ENCODE data around the gene POLK. TPM values are rescaled to one million over a fixed set of nuclear protein-coding genes. Genes with fewer than 3 reads are reported as not detected.
A peak's percentile ranks its signal among the peaks of the same experiment; 100 is the strongest.
"Not testable (repeated sequence)": the region's sequence is repeated elsewhere in the genome, so short reads cannot be mapped to it uniquely, and the experiment has no call there.

The POLK gene
- total RNA-seq, 2 donors from 2014 or later: 28.7 to 44.4 TPM

DNA sequence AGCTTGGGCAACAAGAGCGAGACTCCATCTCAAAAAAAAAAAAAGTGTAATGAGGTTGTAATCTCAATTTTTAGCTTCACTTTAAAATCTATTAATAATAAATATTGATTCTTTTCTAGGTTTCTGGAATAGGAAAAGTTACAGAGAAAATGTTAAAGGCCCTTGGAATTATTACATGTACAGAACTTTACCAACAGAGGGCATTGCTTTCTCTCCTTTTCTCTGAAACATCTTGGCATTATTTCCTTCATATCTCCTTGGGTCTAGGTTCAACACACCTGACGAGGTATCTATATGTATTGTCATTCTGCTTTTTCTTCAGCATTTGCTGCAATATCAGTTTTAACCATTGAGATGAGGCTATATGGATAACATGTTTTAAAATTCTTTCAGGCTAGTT, 73.0 kb downstream of the POLK start:
- Mint-ChIP-seq H3K27ac (no peak overlapping the region), H3K9me3 (no peaks in the 10 kb centered on the region), H3K36me3 (ENCODE audit: low read depth) (peaks cover 79% of the 10 kb centered on the region), H3K4me1 (no peaks in the 10 kb centered on the region), H3K27me3 (no peaks in the 10 kb centered on the region), H3K4me3 (no peak overlapping the region)
- no peak for ATAC-seq (replicated peaks)

DNA sequence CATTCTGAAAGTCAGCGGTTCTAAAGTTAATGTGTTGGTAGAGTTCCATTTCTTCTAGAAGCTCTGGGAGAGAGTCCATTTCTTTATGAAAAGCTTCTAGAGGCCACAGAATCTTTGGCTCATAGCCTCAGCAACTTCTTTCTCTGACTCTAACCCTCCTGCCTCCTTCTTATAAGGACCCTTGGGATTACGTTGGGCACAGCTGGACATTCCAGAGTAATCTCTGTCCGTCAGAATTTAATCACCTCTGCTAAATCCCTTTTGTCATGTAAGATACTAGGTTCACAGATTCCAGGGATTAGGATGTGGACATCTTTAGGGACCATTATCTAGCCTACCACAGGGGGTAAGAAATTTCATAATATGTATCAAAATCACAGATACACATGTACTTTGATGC, 77.0 kb downstream of the POLK start:
- no peaks in the 10 kb centered on the region for H3K9me3 Mint-ChIP-seq
- no peak overlapping the region for H3K4me3 Mint-ChIP-seq
- no peak for ATAC-seq (replicated peaks)
- no peak overlapping the region for H3K27ac Mint-ChIP-seq
- no peaks in the 10 kb centered on the region for H3K27me3 Mint-ChIP-seq
- H3K4me1 Mint-ChIP-seq: no peaks in the 10 kb centered on the region
- H3K36me3 Mint-ChIP-seq (ENCODE audit: low read depth): peaks cover 93% of the 10 kb centered on the region

DNA sequence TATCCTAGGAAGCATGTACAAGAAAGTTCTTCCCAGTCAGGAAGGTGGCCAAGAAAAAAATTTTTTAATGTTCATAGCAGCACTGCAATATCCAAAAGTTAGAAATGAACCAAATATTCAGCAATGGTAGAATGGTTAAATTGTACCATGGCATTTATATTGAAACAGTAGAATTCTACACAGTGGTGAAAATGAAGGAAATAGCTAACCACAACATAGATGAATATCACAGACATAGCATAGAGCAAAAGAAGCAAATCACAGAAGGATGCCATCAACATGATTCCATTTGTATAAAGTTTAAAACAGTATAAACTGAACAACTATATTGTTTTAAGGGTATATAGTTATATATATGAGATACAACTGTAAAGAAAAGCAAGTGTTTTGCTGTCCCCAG, 88.8 kb downstream of the POLK start:
- H3K9me3 Mint-ChIP-seq: no peaks in the 10 kb centered on the region
- H3K36me3 Mint-ChIP-seq (ENCODE audit: low read depth): peaks cover 68% of the 10 kb centered on the region
- H3K27me3 Mint-ChIP-seq: no peaks in the 10 kb centered on the region
- ATAC-seq (replicated peaks): no peak
- peaks cover 9% of the 10 kb centered on the region for H3K4me1 Mint-ChIP-seq
- H3K27ac Mint-ChIP-seq: no peak overlapping the region
- no peak overlapping the region for H3K4me3 Mint-ChIP-seq

- Mint-ChIP-seq H3K36me3 (ENCODE audit: low read depth) (peaks cover 59% of the 10 kb centered on the region), H3K4me1 (peaks cover 9% of the 10 kb centered on the region), H3K4me3 (no peak overlapping the region), H3K27ac (no peak overlapping the region), H3K27me3 (no peaks in the 10 kb centered on the region), H3K9me3 (no peaks in the 10 kb centered on the region)
- no peak for ATAC-seq (replicated peaks)
These were observed 89.9 kb downstream of the POLK start for GRCh38 chr5:75601567-75601966.

GRCh38 chr5:75601996-75602395, 90.3 kb downstream of the POLK start:
- H3K36me3 Mint-ChIP-seq (ENCODE audit: low read depth): peaks cover 59% of the 10 kb centered on the region
- ATAC-seq (replicated peaks): no peak
- no peak overlapping the region for H3K4me3 Mint-ChIP-seq
- H3K27me3 Mint-ChIP-seq: no peaks in the 10 kb centered on the region
- H3K4me1 Mint-ChIP-seq: peaks cover 9% of the 10 kb centered on the region
- H3K9me3 Mint-ChIP-seq: no peaks in the 10 kb centered on the region
- H3K27ac Mint-ChIP-seq: no peak overlapping the region

DNA sequence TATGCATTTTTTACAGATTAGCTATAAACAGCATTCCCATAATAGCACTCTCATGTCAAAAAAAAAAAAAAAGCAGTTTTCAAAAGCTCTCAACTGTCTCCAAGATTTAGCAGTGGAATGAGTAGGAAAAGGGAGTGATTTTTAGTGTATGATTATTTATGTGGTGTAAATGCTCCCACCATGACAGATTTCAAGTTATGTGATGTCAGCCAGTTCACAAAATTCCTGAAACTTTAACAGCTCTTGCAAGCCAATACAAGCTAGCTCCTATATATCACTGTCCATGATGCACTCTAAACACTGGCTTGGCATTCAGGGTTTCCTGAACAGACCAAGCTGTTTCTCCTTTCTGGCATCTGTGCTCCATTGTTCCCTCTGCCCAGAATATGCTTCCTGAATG, 91.7 kb downstream of the POLK start:
- no peak for ATAC-seq (replicated peaks)
- Mint-ChIP-seq H3K4me1 (peaks cover 9% of the 10 kb centered on the region), H3K27me3 (no peaks in the 10 kb centered on the region), H3K4me3 (no peak overlapping the region), H3K36me3 (ENCODE audit: low read depth) (peaks cover 57% of the 10 kb centered on the region), H3K9me3 (no peaks in the 10 kb centered on the region), H3K27ac (no peak overlapping the region)

- Mint-ChIP-seq H3K27ac (no peak overlapping the region), H3K4me3 (no peak overlapping the region), H3K4me1 (peaks cover 9% of the 10 kb centered on the region), H3K9me3 (no peaks in the 10 kb centered on the region), H3K36me3 (ENCODE audit: low read depth) (peaks cover 61% of the 10 kb centered on the region), H3K27me3 (no peaks in the 10 kb centered on the region)
- ATAC-seq (replicated peaks): no peak
These were observed 92.1 kb downstream of the POLK start for GRCh38 chr5:75603821-75604220.

DNA sequence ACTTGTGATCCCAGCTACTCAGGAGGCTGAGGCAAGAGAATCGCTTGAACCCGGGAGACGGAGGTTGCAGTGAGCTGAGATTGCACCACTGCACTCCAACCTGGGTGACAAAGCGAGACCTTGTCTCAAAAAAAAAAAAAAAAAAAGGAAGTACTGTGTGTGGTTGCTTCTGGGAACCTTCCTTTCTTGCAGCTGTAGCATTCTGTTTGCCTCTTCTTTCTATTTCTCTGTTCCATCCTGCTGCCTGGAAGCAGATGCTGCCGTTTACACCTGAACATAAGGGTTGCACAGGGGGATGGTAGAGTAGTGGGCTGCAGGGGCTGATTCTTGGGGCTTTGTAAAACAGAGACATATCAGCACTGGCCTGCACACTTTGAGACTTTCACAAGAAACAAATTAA, 95.7 kb downstream of the POLK start:
- H3K4me1 Mint-ChIP-seq; H3K9me3 Mint-ChIP-seq; ATAC-seq (replicated peaks); H3K27ac Mint-ChIP-seq; H3K27me3 Mint-ChIP-seq; H3K4me3 Mint-ChIP-seq: not testable (repeated sequence)
- peaks cover 47% of the 10 kb centered on the region for H3K36me3 Mint-ChIP-seq (ENCODE audit: low read depth)

GRCh38 chr5:75608870-75609269, 97.2 kb downstream of the POLK start:
- H3K27me3 Mint-ChIP-seq: peaks cover 7% of the 10 kb centered on the region
- peaks cover 2% of the 10 kb centered on the region for H3K4me1 Mint-ChIP-seq
- H3K36me3 Mint-ChIP-seq (ENCODE audit: low read depth): peaks cover 32% of the 10 kb centered on the region
- ATAC-seq (replicated peaks): no peak
- H3K27ac Mint-ChIP-seq: no peak overlapping the region
- no peak overlapping the region for H3K4me3 Mint-ChIP-seq
- no peaks in the 10 kb centered on the region for H3K9me3 Mint-ChIP-seq

DNA sequence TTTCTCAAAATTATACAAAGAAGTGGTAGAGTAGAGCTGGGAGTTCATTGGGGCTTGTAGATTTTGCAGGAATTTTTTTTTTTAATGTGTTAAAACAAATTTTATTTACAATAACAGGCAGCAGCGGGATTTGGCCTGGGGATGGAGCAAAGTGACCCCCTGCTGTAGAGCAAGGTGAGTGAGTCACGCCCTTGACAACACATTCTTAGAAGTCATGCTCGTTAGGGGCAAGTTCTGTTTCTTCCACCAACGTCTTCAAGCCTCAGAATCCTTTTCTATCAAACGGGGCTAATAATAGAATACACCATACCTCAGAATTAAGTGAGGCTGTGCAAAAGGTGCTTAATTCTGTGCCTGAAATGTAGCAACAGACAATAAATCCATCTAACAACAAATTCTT, 98.5 kb downstream of the POLK start:
- no peak for ATAC-seq (replicated peaks)
- Mint-ChIP-seq H3K36me3 (ENCODE audit: low read depth) (peaks cover 28% of the 10 kb centered on the region), H3K4me1 (no peaks in the 10 kb centered on the region), H3K9me3 (no peaks in the 10 kb centered on the region), H3K27ac (no peak overlapping the region), H3K4me3 (no peak overlapping the region), H3K27me3 (peaks cover 7% of the 10 kb centered on the region)

DNA sequence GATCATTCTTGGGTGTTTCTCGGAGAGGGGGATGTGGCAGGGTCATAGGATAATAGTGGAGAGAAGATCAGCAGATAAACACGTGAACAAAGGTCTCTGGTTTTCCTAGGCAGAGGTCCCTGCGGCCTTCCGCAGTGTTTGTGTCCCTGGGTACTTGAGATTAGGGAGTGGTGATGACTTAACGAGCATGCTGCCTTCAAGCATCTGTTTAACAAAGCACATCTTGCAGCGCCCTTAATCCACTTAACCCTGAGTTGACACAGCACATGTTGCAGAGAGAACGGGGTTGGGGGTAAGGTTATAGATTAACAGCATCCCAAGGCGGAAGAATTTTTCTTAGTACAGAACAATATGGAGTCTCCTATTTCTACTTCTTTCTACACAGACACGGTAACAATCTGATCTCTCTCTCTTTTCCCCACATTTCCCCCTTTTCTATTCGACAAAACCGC, 99.2 kb downstream of the POLK start:
- H3K27ac Mint-ChIP-seq; ATAC-seq (replicated peaks); H3K27me3 Mint-ChIP-seq; H3K4me1 Mint-ChIP-seq; H3K9me3 Mint-ChIP-seq: not testable (repeated sequence)
- Mint-ChIP-seq H3K36me3 (ENCODE audit: low read depth) (peaks cover 28% of the 10 kb centered on the region), H3K4me3 (peak overlapping the region; percentile 2)

GRCh38 chr5:75611311-75612225, 99.9 kb downstream of the POLK start, which contains the start of gene ANKDD1B:
TSS of gene ANKDD1B (plus strand) at chr5:75611453. CDS start at chr5:75611635, 182 bp downstream.
- no peak for ATAC-seq (replicated peaks)

GRCh38 chr5:75612226-75612569, 100.5 kb downstream of the POLK start:
- H3K9me3 Mint-ChIP-seq: no peaks in the 10 kb centered on the region
- no peaks in the 10 kb centered on the region for H3K4me1 Mint-ChIP-seq
- ATAC-seq (replicated peaks): no peak
- peaks cover 23% of the 10 kb centered on the region for H3K36me3 Mint-ChIP-seq (ENCODE audit: low read depth)
- peaks cover 7% of the 10 kb centered on the region for H3K27me3 Mint-ChIP-seq
- no peak overlapping the region for H3K4me3 Mint-ChIP-seq
- H3K27ac Mint-ChIP-seq: no peak overlapping the region

More at GRCh38 chr5:75611311-75612225, 99.9 kb downstream of the POLK start, which contains the start of gene ANKDD1B:
- H3K4me1 Mint-ChIP-seq: no peaks in the 10 kb centered on the region
- no peaks in the 10 kb centered on the region for H3K9me3 Mint-ChIP-seq
- no peak within 1 kb of the TSS for H3K27ac Mint-ChIP-seq
- H3K27me3 Mint-ChIP-seq: peaks cover 7% of the 10 kb centered on the region
- H3K36me3 Mint-ChIP-seq (ENCODE audit: low read depth): peaks cover 27% of the 10 kb centered on the region
- H3K4me3 Mint-ChIP-seq: peak within 1 kb of the TSS; percentile 2

GRCh38 chr5:75612901-75613300, 101.2 kb downstream of the POLK start:
- Mint-ChIP-seq H3K36me3 (ENCODE audit: low read depth) (peaks cover 17% of the 10 kb centered on the region), H3K27ac (no peak overlapping the region), H3K27me3 (peaks cover 7% of the 10 kb centered on the region), H3K4me1 (no peaks in the 10 kb centered on the region), H3K4me3 (no peak overlapping the region), H3K9me3 (no peaks in the 10 kb centered on the region)
- no peak for ATAC-seq (replicated peaks)

GRCh38 chr5:75614176-75614575, 102.5 kb downstream of the POLK start:
- Mint-ChIP-seq H3K9me3 (no peaks in the 10 kb centered on the region), H3K27me3 (peaks cover 7% of the 10 kb centered on the region), H3K36me3 (ENCODE audit: low read depth) (peaks cover 10% of the 10 kb centered on the region), H3K4me1 (no peaks in the 10 kb centered on the region), H3K4me3 (no peak overlapping the region), H3K27ac (no peak overlapping the region)
- no peak for ATAC-seq (replicated peaks)

Measured in activated T-helper 17 cell treated with anti-CD3 and anti-CD28 coated beads, Interleukin-2, amount 50 U/mL, for 72 hours (primary cell).